HFF-Myc (cell line): ENCODE data around the gene RPL7L1.

Experiments
- DNase-seq: peaks from one replicate; pipeline ENCODE4 v3.0.0-alpha.2; 2011; ENCODE audit warnings: low read depth; ENCODE audit errors: extremely low read depth
- H3K4me3 ChIP-seq: replicated peaks from 2 replicates; pipeline ENCODE4 v1.5.1; 2011; ENCODE audit warnings: low read depth, mild to moderate bottlenecking, control low read depth, low read length
- CTCF ChIP-seq: IDR thresholded peaks from 2 replicates; pipeline ENCODE4 v1.5.1; 2012; ENCODE audit warnings: mild to moderate bottlenecking, low read depth, low read length, control low read depth; ENCODE audit errors: missing control alignments

The RPL7L1 gene

GRCh38 chr6:42904467-42904866 is 25.1 kb downstream of the RPL7L1 start:
- no peak for DNase-seq
- no peak overlapping the region for H3K4me3 ChIP-seq
- TF ChIP-seq CTCF: no peak

GRCh38 chr6:42907336-42907735 is 27.9 kb downstream of the RPL7L1 start:
- no peak for TF ChIP-seq CTCF
- DNase-seq: no peak
- no peak overlapping the region for H3K4me3 ChIP-seq

- no peak for DNase-seq
These were observed 30.4 kb downstream of the RPL7L1 start for GRCh38 chr6:42909835-42910234.

GRCh38 chr6:42911171-42912021 is 32.0 kb downstream of the RPL7L1 start:
- no peak for TF ChIP-seq CTCF
- H3K4me3 ChIP-seq: no peak overlapping the region
- no peak for DNase-seq

More at GRCh38 chr6:42909835-42910234, 30.4 kb downstream of the RPL7L1 start:
- no peak overlapping the region for H3K4me3 ChIP-seq
- TF ChIP-seq CTCF: no peak

GRCh38 chr6:42914546-42914945 is 35.1 kb downstream of the RPL7L1 start:
- TF ChIP-seq CTCF: no peak
- H3K4me3 ChIP-seq: no peak overlapping the region
- DNase-seq: no peak

GRCh38 chr6:42915732-42916131 is 36.3 kb downstream of the RPL7L1 start, which contains the start of gene PTCRA:
Gene PTCRA (plus strand): TSS chr6:42916053. CDS start chr6:42916070, 17 bp downstream.
- no peak within 1 kb of the TSS for H3K4me3 ChIP-seq
- TF ChIP-seq CTCF: no peak
- no peak for DNase-seq
